Dedifferentiated amniotic fluid mesenchymal stem cell (primary cell): ENCODE measurements around the gene SPDYE11.
"Not testable (repeated sequence)": the region's sequence is repeated elsewhere in the genome, so short reads cannot be mapped to it uniquely, and the experiment has no call there.

Source experiments
- DNase-seq: peaks from one replicate; pipeline ENCODE4 v3.0.0-alpha.2; 2016; ENCODE audit errors: extremely low spot score

The SPDYE11 gene, protein sequence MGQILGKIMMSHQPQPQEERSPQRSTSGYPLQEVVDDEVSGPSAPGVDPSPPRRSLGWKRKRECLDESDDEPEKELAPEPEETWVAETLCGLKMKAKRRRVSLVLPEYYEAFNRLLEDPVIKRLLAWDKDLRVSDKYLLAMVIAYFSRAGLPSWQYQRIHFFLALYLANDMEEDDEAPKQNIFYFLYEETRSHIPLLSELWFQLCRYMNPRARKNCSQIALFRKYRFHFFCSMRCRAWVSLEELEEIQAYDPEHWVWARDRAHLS

DNA sequence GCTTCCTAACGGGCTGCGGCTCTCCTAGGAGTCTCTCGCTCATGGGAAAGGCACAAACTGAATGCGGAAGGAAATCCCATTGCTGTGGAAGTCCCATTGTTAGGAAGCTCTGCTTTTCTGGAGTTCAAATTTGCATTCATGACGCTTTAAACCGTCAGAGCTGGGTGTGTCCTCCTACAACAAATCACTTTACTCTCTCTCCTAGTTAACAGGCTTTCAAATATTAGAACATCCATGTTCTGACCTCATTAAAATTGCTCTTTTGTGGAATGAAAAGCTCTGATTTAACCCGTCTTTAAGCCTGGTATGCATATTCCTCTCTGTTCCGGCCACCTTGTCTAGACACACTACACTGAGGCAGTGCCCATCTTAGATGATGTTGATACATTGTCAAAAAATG, at the start of gene SPDYE11:
SPDYE11 (minus strand) TSS at position 101 of the 400 bp plus-strand sequence. CDS start 1,800 bp downstream, outside the sequence.
- DNase-seq, result not testable (repeated sequence)

DNA sequence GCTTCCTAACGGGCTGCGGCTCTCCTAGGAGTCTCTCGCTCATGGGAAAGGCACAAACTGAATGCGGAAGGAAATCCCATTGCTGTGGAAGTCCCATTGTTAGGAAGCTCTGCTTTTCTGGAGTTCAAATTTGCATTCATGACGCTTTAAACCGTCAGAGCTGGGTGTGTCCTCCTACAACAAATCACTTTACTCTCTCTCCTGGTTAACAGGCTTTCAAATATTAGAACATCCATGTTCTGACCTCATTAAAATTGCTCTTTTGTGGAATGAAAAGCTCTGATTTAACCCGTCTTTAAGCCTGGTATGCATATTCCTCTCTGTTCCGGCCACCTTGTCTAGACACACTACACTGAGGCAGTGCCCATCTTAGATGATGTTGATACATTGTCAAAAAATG, 28.2 kb upstream of the SPDYE11 start, which contains the start of gene SPDYE9:
SPDYE9 (minus strand) TSS at position 101 of the 400 bp plus-strand sequence. CDS start 1,800 bp downstream, outside the sequence.
- DNase-seq, result not testable (repeated sequence)

DNA sequence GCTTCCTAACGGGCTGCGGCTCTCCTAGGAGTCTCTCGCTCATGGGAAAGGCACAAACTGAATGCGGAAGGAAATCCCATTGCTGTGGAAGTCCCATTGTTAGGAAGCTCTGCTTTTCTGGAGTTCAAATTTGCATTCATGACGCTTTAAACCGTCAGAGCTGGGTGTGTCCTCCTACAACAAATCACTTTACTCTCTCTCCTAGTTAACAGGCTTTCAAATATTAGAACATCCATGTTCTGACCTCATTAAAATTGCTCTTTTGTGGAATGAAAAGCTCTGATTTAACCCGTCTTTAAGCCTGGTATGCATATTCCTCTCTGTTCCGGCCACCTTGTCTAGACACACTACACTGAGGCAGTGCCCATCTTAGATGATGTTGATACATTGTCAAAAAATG, 28.0 kb downstream of the SPDYE11 start, which contains the start of gene SPDYE8:
SPDYE8 (minus strand) TSS at position 101 of the 400 bp plus-strand sequence. CDS start 1,800 bp downstream, outside the sequence.
- DNase-seq, result not testable (repeated sequence)

DNA sequence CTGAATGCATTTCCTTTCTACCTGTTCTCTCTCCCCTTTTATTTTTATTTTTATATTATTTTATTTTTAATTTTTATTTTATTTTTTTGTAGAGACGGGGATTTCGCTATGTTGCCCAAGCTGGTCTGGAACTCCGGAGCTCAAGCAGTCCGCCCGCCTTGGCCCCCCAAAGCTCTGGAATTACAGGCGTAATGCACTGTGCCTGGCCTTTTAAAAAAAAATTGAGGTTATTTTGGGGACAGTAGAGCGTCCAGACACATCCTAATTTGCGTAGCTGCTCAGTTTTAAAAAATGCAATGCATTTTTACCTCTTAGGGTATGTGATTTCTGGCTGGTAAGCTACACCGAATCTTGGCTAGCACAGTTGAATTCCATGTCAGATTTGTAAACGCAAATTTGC, 51.2 kb downstream of the SPDYE11 start:
- DNase-seq, result not testable (repeated sequence)

DNA sequence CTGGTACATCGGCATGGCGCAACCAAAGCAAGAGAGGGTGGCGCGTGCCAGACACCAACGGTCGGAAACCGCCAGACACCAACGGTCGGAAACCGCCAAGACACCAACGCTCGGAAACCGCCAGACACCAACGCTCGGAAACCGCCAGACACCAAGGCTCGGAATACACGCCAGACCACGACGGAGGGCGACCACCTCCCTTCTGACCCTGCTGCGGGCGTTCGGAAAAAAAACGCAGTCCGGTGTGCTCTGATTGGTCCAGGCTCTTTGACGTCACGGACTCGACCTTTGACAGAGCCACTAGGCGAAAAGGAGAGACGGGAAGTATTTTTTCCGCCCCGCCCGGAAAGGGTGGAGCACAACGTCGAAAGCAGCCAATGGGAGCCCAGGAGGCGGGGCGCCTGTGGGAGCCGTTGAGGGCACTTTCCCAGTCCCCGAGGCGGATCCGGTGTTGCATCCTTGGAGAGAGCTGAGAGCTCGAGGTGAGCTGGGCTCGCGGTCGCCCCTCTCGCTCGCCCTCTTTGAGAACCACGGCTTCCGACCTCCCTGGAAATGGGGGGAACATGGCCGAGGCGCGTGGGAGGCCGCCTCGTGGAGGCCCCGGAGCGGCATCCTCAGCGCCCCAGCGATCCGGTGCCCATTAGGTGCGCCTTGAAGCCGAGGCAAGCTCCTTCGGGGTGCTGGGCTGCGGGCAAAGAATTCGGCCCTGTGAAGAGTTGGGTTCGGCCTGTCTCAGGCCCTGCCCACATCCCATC, 51.8 kb downstream of the SPDYE11 start:
- DNase-seq, result peak; percentile 75

DNA sequence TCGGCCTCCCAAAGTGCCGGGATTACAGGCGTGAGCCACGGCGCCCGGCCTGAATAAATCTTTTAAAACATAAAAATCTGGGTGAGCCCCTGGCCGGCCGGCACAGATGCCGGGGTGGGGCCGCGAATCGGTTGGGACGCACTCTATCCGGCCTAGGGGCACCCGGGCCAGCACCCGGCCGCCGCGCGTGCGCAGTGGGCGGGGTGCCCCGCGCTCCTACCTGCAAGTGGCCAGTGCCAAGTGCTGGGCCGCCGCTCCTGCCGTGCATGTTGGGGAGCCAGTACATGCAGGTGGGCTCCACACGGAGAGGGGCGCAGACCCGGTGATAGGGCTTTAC, 52.4 kb downstream of the SPDYE11 start:
- not testable (repeated sequence) for DNase-seq

DNA sequence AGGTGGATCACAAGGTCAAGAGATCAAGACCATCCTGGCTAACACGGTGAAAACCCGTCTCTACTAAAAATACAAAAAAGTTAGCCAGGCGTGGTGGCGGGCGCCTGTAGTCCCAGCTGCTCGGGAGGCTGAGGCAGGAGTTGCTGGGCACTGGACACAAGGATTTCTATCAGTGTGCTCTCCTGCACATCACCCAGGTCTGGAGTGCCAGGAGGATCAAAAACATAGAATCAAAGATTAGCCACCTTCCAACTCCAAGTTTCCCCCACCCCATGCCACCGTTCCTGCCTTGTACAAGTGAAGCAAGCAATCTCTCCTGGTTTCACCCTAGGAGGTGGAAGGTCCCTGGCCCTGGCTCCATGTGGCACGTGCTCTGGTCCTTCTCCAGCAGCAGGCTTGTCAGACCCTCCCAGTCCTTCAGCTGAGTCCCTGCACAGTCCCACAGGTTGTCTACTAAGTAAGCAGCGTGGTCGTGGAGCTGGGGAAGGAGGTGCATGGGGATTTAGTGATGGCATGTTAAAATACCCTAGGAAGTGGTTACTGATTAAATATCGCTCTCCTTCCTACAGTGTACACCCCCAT, 59.7 kb downstream of the SPDYE11 start:
- not testable (repeated sequence) for DNase-seq
